ENCODE results near the gene KIF7.

Gene KIF7

GRCh38 chr15:89669941-89670340 lies 14.7 kb upstream of the KIF7 start:
- in situ Hi-C loops (cut with HindIII; ENCODE audit: low sequenced_read_pairs), result no loop called here

DNA sequence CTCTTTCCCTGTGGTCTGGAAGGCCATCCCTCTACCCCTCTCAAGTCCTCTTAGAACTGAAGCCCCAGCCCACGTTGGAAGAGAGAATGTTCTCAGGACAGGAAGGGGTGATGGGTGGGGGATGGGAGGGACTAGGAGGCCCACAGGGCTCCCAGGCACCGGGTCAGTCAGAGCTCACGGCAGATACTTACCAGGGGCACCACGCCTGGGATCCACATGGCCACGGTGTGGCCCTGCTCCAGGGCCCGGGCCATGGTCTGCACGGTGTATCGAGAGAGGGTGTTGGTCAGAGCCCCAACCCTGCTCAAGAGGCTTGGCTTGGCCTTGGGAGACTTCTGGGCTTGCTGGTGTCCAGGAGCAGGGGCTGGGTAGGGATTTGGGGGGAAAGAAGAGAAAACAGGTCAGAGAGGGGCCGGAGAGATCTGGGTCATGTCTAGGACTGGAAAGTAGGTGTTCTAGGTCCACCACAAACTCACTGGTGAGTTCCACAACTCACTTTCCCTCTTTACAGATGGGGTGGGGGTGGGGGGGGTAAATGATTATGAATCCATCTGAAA lies 14.1 kb upstream of the KIF7 start:
- in situ Hi-C loops (cut with HindIII; ENCODE audit: low sequenced_read_pairs), result no loop called here

GRCh38 chr15:89668171-89668570 lies 12.9 kb upstream of the KIF7 start:
- in situ Hi-C loops (cut with HindIII; ENCODE audit: low sequenced_read_pairs), result no loop called here

DNA sequence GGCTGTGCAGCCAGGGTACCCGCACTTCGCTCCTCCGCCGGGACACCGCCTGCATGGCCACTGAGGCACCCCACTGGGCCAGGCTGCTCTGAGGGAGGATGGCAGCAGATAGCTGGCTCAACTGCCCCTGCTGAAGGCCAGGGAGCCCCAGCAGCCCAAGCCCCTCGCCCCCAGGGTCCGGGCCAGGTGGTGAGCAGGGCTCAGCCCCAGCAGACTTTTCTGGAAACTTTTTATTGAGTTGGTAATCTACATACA lies 12.4 kb upstream of the KIF7 start:
- in situ Hi-C loops (cut with HindIII; ENCODE audit: low sequenced_read_pairs), result no loop called here

GRCh38 chr15:89666858-89667705 lies 11.8 kb upstream of the KIF7 start:
- in situ Hi-C loops (cut with HindIII; ENCODE audit: low sequenced_read_pairs), result no loop called here

DNA sequence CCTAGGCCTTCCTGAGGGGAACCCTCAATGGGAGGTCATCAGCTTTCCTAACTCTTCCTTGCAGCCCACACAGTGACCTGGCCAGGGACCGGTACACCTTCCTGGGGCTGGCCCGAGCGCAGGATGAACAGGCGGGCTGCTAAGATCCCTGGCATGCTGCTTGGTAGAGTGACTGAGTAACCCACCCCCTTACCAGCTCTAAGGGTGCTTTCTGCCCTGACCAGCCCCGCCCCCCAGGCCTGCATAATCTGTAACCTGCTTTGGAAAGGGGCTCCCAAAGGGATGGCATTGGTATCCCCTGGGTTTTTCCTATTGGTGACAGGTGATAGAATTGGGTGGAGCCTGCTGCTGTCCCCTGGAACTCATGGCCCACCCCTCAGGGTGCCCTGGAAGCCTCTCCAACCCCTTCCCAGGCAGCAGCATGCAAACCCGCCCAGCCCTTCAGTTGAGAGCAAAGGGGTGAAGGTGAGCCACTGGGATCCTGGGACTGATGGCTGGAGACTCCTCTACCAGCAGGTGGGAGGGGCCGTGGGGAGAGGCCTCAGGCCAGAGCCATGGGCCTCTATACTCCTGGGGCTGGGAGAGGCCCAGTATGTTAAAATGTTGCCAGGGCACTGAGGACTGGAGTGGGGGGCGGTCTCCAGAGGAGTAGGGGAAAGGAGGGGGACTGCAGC lies 11.1 kb upstream of the KIF7 start:
- in situ Hi-C loops (cut with HindIII; ENCODE audit: low sequenced_read_pairs), result no loop called here

DNA sequence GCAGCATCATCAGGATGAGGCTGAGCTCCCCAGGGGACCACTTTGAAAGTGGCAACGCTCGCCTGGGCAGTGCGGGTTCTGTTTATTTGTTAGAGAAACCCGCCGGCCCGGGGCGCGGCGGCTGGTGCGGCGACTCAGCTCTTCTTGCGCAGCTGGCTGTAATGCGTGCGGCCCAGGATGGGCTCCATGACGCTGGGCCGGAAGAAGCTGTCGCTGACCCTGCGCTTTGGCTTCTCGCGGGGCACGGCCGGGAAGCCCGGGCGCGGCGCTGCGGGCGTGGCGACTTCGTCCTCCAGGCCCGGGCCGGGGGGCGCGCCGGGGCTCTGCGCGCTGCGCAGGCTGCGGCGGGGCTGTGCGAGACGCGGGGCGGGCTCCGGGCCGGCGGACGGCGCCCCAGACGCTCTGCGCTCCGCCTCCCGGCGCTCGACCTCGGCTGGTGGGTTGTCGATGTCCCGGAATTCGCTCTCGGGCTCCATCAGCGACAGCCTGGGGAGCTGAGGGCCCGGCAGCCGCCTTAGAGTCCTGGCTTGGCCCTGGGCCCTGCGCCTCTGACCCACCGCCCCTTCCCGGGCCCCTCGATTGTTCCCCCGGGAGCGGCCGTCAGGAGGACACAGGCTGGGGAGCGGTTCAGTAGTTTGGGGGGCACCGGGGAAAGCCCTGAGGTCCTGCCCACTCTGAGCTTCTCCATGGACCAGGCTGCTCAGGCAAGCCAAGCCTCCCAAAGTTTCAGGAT lies 10.3 kb upstream of the KIF7 start:
- in situ Hi-C loops (cut with HindIII; ENCODE audit: low sequenced_read_pairs), result no loop called here

DNA sequence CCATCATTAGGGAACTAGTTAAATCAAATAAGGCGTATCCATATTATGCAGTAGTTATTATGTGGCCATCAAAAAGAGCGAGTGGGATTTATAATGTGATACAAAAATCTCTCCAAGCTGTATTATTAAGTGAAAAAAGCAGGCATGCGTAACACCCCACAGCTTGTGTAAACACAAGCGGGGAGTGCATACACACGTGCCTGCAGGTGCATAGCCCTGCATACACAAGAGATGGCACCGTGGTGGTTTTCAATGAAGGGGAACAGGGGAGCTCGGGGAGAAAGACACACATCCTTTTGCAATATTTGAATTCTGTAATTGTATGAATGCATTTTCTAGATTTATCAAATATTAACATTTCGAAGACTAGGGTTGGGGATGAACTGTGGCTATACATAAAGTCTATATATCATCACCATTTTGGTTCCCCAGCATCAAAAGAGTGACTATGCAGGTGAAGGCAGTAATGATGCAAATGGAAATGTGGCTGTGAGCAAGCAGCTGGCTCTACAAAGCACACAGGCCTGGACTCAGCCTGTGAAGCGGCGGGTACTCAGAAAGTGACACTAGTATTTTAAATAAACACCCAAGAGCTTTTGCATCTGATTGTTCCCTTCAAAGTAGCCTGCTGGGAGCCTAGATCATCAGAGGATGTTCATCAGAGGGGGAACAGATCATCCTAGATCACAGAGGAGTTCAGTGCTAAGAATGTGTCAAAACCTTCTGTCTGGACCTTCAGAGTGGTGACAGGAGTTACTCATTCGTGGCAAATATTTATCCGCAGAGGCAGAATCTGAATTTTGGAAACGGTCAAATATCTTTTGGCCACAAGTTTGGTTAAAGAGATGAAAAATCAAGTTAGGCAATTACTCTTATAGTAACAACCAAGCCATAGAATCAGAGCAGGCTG lies 9.4 kb upstream of the KIF7 start:
- in situ Hi-C loops (cut with HindIII; ENCODE audit: low sequenced_read_pairs), result no loop called here

DNA sequence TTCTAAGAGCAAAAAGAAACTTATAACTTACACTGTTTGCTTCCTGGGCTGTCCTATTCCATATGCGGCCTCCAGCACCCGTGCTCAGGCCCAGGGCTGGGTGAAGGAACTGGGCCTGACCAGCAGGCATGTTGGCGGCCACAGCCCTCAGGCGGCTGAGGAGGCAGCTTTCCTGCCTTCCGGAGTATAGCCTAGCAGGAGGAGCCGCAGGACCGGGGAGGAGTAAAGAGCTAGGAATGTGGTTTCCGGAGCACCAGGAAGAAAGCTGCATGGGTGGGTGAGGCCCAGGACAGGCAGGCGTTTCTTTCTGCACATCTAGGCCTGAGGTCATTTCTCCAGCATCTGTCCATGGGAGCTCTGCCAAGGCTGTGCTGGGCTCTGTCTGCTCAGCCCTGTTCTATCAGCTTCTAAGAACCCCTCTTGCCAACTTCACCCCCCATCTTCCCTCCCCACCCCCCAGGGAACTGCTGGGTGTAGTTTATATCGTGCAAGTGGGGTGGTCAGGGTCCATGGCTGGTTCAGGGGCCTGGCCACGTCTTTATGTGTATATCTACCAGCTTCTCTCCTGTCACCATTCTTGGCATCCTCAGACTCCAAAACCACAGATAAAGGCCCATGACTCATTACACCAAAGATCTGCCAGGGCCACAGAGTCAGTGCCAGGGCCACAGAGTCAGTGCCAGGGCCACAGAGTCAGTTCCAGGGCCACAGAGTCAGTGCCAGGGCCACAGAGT lies 7.8 kb upstream of the KIF7 start:
- in situ Hi-C loops (cut with HindIII; ENCODE audit: low sequenced_read_pairs), result no loop called here

DNA sequence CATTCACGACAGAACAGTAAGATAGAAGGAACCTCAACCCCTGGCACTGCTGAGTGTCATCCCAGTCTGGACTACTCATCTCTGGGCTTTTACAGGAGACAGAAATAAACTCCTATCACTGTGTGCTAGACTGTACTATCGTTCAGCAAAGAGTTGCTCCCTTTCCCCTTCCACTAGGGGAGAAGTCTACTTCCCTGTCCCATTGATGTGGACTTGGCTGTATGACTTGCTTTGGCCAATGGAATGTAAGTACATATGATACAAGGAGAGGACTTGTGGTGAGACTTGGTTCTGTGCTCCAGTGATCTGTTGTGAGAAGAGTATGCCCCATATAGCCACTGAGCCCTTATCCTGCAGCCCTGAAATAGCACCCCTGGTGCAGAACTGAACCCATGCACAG lies 5.3 kb upstream of the KIF7 start:
- in situ Hi-C loops (cut with HindIII; ENCODE audit: low sequenced_read_pairs), result no loop called here

- in situ Hi-C loops (cut with HindIII; ENCODE audit: low sequenced_read_pairs), result no loop called here
Measured at GRCh38 chr15:89659295-89659694, 4.0 kb upstream of the KIF7 start.

GRCh38 chr15:89657686-89658200 lies 2.5 kb upstream of the KIF7 start:
- in situ Hi-C loops (cut with HindIII; ENCODE audit: low sequenced_read_pairs), result no loop called here

DNA sequence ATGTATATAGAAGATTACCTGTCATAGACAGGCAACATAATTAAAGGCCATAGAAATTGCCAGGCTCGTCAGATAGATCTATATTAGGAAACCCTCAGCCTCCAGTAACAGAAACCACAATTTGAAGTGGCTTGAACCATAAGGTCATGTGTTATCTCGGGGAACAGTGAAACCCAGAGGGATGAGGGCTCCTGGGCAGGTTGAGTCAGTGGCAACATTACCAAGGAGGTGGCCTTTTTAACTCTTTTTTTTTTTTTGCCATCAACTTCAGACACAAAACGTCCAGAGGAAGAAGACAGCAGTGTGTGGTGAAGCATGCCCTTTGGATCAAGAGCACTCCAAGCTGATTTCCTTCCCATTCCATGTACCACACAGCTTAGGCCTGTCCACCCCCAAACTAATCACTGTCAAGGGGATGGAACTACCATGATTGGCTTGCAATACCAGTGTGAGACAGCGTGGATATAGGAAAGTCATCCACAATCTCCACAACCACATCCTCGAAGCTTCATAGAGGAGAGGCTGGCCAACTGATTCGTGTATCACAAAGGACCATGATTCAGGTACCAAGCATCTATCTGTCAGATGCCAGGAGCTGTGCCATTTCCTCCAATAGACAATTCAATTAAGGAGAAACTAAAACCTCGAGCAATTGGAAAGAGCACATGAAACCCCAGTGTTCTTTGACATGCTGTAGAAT lies 999 bp upstream of the KIF7 start:
- in situ Hi-C loops (cut with HindIII; ENCODE audit: low sequenced_read_pairs), result no loop called here

DNA sequence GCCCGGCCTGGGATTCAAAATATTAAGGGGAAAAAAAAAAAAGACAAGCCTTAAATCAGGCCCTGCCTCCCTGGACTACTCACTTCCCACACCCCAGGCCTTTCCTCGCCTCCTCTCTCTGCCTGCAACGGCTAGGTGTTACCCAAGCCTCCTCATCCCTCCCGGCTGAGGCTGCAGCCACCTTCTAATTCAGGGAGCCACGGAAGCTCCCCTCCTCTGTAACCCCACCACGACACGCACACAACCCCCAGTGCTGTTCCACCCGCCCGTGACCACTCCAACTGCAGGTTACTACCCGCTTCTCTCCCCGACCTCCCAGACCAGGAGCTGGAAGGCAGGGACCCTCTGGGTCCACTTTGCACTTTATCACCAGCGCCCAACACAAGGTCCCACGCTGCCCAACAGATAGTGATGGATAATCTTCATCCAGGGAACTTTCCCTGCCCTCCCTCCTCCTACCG lies 936 bp downstream of the KIF7 start:
- in situ Hi-C loops (cut with HindIII; ENCODE audit: low sequenced_read_pairs), result no loop called here

- in situ Hi-C loops (cut with HindIII; ENCODE audit: low sequenced_read_pairs), result no loop called here
Measured at GRCh38 chr15:89653578-89653977, 1.7 kb downstream of the KIF7 start.

GRCh38 chr15:89652666-89653065 lies 2.6 kb downstream of the KIF7 start:
- in situ Hi-C loops (cut with HindIII; ENCODE audit: low sequenced_read_pairs), result no loop called here

GRCh38 chr15:89652131-89652530 lies 3.1 kb downstream of the KIF7 start:
- in situ Hi-C loops (cut with HindIII; ENCODE audit: low sequenced_read_pairs), result no loop called here

GRCh38 chr15:89649716-89650115 lies 5.6 kb downstream of the KIF7 start:
- in situ Hi-C loops (cut with HindIII; ENCODE audit: low sequenced_read_pairs), result no loop called here

DNA sequence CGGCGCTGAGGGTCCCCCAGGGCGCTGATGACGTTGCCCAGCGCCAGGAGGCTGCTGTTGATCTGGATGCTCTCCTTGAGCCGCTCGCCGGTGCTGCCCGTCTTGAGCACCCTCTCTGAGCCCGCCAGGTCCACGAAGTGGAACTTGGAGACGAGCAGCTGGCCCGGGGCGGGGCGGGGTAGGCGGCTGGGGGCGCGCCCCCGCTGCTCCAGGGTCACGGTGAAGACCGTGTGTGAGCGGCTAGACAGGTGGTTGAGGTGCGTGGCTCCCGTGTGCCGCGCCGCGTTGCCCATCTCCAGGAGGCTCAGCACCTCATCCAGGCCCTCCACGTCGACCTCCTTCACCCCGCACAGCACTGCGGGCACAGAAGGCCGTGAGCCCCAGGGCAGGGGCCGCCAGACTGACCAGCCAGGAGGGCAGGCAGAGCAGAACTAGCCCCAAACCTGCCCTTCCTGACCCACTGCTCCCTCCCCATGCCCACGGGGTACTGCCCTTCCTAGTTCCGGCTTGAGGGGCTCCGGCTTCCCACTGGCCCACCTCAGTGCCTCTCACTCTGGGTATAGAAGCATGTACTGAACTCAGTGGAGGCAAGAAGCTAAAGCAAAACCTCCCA lies 6.1 kb downstream of the KIF7 start:
- in situ Hi-C loops (cut with HindIII; ENCODE audit: low sequenced_read_pairs), result no loop called here

Data from DLD1 (cell line).